HG02943 (cell line): Measurements from ENCODE around the gene ANO2.

ENCODE experiments used
- ATAC-seq: cut with Tn5 transposase; IDR thresholded peaks from one replicate; pipeline ENCODE4 v1.9.1; 2021; ENCODE audit warnings: mild to moderate bottlenecking, low read depth, moderate library complexity; ENCODE audit not compliant: unreplicated experiment

The ANO2 gene

DNA sequence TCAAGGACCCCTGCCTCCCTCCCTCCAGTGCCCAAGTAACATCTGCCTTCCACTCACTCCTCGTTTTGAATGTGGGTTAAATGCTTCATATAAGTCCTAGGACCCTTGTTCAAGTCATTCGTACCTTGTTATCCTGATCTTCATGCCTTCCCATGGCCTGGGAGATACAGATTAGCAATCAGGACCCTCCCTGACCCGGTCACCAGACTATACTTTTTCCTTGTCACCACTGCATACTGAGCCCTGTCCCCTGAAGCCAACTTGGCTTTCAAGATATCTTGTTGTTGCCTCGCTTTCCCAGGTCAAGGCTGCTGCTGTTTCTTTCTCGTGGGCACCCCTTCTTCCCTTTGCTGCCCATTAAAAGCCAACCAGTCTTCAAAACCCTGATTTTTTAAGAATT is 208.5 kb downstream of the ANO2 start:
- no peak for ATAC-seq

GRCh38 chr12:5736016-5736415 is 209.0 kb downstream of the ANO2 start:
- no peak for ATAC-seq

DNA sequence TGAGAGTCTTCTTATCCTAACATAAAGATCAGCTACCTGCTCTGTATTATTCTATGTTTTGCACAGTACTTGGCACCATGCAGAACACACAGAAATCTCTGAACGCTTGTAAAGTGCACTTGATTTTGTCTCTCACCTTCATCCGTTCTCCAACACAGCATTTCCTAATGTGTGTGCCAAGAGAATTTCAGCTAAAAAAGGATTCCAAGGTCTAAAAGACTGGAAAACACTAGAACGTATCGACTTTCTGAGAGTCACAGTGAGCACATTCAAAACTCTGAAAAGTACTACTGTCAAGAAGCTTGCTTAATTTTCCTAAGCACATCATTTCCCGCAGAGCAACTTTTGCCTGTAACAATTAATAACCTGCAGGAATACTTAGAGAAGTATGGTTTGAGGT is 211.1 kb downstream of the ANO2 start:
- no peak for ATAC-seq

DNA sequence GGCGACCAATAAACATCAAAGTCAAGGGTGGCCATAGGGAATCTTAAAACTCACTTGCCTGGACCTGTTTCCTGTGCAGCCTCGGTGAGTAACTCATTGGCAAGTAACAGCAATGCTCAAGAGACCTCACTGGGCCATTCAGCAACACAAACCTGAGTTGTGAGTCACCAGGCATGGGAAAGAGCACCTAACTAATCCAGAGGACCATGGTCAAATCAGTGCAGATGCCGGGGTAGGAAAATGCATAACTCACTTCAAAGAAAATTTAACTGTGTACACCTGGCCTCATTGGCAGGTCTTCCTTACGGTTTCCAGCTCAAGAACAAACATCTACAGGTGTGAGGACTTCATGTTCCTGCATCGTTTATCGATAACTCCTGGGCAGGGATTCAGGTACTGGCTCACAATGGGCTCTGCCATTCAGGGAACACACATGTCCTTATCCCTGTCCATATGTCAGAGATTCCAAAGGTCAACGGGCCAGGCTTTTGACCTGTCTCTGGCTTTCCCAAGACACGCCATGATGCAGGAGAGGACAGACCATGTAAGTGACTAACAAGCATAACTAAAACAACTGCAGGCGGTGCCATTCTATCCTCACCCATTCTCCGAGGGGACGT is 211.8 kb downstream of the ANO2 start:
- ATAC-seq, result no peak

- ATAC-seq, result no peak
These were observed 214.1 kb downstream of the ANO2 start for GRCh38 chr12:5730962-5731361.

- no peak for ATAC-seq
These were observed 221.3 kb downstream of the ANO2 start for GRCh38 chr12:5723711-5724252.

GRCh38 chr12:5723071-5723470 is 222.0 kb downstream of the ANO2 start:
- no peak for ATAC-seq

- ATAC-seq, result no peak
These were observed 224.6 kb downstream of the ANO2 start for GRCh38 chr12:5720381-5721005.

- ATAC-seq, result no peak
These were observed 226.4 kb downstream of the ANO2 start for GRCh38 chr12:5718680-5719079.

DNA sequence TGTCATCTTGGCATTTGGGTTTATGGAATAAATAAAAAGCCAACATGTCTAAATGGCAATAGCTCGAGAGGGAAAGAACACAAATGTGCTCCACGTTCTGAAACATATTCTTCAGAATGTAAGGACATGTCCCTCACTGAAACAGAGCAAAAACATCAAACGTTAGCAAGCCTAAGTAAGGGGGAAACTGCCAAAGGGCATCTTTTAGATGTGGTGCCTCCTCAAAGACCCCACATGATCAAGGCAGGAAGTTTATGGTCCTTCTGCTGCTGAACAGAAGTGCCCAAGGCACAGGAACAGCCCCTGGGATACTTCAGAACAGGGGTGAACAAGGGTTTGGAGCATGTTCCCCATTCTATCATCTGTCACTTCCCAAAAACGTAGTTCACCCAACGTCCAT is 227.0 kb downstream of the ANO2 start:
- no peak for ATAC-seq

DNA sequence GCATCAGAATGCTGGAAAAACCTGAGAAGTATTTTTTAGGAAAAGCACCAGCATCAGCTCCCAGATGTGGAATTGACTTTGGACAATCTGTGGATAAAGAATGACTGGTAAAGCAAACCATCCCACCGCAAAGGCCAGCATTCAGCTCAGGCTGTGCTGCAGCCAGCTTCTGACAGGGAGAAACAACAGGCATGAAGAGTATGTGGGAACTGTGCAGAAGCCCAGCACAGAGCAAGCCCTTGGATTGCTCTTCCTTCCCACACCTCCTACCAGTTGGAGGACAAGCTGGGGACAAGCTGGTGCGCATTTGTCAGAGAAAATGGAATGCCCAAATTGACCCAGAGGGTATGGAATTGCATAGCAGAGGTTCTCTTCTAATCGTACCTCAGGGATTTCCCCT is 228.1 kb downstream of the ANO2 start:
- ATAC-seq, result no peak

DNA sequence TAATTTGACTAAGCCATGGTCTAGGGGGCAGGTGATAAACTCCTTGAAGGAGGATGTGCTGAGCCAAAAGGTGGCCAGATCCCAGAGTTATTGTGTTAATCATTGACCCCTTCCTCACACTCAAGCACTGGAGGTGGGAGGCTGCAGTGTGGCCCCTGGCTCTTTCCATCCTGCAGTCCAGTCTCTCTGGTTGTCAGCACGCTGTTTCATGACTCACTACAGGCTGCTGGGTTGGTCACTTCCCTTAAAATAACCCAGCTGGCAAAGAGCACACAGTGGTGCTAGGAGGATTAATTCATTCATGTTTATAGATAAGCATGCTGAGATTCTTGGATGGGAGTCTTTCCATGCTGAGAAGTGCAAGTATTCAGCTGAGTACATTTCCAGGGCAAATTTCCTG is 228.9 kb downstream of the ANO2 start:
- ATAC-seq, result no peak

- ATAC-seq, result no peak
These were observed 230.0 kb downstream of the ANO2 start for GRCh38 chr12:5715021-5715420.

DNA sequence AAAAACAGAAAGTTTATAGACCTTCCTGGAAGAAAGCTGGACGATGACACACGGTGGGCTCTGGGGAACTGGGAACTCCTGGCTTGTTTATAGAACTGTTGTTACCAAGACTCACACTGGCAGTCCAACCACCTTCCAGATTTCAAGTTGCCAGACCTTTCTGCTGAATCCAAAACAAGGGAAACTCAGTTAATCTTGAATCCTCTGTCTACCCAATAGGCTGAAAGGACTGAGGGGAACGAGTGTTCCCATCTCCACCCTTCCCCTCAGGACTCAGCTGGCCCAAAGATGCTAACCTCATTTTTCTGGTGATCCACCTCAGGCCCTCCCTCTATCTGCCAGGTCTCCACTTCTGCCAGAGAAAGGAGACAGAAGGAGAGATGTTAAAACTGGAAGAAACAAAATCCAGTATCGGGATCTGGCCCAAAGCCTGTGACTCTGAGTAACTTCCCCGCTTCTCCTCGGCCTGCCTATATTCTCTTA is 231.4 kb downstream of the ANO2 start:
- no peak for ATAC-seq

DNA sequence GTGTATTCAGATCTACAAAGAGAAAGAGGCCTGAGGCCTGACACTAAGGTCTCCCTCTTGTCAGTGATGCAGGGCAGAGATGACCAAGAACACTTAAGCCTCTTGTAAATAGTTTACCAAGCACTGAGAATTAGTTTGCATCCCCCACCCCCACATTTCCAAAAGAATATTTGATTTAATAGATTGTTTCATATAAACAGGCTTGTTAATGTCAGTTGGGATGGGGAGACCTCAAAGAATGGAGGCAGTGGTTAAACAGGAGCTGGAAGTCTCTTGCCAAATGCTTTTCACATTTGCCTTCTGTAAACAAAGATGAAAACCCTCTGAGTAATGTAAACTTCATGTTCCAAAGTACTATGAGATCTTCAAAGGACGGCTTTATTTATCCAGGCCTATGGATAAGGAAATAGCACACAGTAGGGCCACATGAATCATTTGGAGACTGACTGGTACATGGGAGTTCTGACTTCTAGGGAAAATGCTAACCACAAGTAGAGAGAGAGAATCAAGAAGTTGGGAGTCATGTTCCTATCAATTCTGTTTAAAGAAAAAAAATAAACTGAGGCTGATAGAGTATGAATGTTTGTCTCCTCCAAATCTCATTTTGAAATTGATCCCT is 234.7 kb downstream of the ANO2 start:
- ATAC-seq, result no peak

DNA sequence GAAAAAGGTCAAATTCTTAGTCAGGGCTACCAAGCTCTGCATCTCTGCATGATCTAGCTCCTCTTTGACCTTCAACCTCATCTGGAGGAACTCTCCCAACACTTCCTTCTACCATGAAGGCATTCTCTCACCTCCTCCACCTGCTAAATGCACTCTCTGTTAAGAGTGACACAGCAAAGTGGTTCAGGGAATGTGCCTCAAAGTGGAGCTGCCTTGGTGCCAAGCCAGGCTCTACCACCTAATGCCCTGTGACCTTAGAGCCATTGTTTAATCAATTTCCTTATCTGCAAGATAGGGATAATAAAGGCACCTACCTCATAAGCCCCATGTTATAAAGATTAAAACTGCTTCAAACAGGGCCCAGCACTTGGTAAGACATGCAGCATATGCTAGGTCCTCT is 236.7 kb downstream of the ANO2 start:
- no peak for ATAC-seq

- no peak for ATAC-seq
These were observed 238.8 kb downstream of the ANO2 start for GRCh38 chr12:5706247-5706646.

DNA sequence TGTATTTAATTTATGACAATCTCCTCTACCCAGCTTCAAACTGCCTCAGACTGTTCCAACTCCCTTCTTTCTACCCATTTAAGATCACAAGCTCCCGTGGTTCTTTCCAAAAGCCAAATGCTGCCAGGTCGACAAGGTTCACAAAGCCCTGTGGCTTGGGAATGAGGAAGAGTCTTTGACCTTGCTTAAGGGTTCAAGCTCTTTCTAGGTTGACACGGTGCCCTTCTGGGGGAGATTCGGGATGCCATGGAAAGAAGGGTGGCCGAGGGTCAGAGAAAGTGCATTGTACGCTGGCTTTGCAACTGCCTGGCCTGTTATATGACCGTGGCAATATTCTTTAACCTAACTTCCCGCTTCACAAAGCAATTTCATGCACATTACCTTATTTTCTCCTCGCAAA is 239.3 kb downstream of the ANO2 start:
- no peak for ATAC-seq

DNA sequence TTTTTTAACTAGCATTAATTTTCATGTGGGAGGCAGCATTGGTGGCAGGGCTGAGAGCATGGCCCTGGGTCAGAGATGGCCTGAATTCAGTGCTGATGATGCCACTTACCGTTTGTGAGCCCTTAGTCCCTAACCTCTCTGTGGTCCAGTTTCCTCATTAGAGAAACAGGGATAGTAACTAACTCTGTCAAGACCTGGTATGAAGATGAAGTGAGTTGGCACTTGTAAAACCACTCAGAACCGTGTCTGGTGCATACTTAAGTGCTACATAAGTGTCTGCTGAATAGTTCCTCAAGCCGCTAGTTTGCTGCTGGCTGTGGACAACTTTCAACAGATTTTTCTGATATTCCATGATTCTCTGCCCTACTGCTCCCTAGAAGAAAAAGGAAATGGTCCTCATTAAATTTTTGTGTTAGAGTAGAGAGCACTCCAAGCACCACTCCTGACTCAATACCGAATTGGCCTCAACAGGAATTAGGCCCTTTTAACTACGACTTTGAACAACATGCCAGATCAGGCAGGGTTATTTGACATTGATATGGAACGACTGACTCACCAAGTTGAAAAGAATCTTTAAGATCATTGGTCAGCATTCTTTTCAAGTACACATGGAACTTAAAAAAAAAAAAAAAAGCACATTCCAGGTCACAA is 250.2 kb downstream of the ANO2 start:
- no peak for ATAC-seq

DNA sequence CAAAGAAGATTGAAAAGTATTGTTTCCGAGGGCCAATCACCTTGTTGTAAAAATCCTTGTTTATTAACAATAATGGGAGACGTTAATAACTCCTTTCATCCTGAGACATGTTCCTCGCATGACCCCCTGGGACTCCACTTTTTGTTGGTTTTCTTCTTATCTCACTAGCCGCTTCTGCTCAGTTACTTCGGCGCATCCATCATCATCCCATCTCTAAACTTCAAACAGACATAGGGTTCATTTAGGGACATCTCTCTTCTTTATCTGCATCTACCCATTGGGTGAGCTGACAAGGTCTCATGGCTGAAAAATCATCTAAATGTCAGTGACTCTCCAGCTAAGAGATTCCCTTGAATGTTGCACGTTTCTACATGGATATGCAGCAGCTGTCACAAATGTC is 252.2 kb downstream of the ANO2 start:
- ATAC-seq, result no peak

DNA sequence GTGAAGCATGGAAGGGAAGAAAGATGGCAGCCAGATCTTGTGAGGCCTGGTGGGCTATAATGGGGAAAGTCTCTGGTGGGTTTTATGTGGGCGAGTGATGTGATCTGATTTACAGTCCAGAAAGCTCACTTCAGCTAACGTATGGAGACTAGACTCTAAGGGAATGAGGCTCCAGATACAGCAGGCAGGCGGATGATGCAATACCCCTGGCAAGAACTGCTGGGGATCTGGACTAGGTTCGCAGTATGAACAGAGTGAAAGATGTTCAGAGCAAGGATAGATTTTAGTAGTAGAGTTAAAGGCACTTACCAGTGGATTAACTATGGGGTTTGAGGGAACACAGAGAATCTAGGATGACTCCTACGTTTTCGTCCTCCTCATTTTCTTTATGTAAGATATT is 253.1 kb downstream of the ANO2 start:
- ATAC-seq, result no peak
